Astrocyte of the cerebellum (primary cell): Measurements from ENCODE around the gene PTPRZ1.

Experiments
- DNase-seq: peaks from one replicate; pipeline ENCODE4 v3.0.0-alpha.2; 2011; ENCODE audit warnings: low read depth
- H3K4me3 ChIP-seq: 2 replicates; pipeline ENCODE4 v1.5.1; 2011; ENCODE audit warnings: mild to moderate bottlenecking, low read depth, low read length, moderate library complexity
- in situ Hi-C: cut with HindIII; loops from 2 replicates; pipeline ENCODE4 v1.10.0; 2017; ENCODE audit warnings: low sequenced_read_pairs
- TF ChIP-seq, protein P1 (sequence below): IDR thresholded peaks from 2 replicates; pipeline ENCODE4 v1.5.1; 2012; ENCODE audit warnings: low read length, low read depth, moderate library complexity, mild to moderate bottlenecking; ENCODE audit errors: missing control alignments

PTPRZ1 gene

DNA sequence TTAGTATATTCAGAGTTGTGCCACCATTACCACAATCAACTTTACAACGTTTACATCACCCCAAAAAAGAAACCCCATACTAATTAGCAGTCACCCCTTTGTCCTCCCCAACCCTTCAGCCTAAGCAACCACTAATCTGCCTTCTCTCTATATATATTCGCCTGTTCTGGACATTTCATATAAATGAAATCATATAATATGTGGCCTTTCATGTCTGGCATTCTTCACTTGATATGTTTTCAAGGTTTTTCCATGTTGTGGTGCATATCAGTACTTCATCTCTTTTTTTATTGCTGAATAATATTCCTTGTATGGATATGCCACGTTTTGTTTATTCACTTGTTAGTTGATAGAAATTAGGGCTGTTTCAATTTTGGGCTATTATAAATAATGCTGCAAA is 200.7 kb downstream of the PTPRZ1 start:
- TF ChIP-seq, protein P1, sequence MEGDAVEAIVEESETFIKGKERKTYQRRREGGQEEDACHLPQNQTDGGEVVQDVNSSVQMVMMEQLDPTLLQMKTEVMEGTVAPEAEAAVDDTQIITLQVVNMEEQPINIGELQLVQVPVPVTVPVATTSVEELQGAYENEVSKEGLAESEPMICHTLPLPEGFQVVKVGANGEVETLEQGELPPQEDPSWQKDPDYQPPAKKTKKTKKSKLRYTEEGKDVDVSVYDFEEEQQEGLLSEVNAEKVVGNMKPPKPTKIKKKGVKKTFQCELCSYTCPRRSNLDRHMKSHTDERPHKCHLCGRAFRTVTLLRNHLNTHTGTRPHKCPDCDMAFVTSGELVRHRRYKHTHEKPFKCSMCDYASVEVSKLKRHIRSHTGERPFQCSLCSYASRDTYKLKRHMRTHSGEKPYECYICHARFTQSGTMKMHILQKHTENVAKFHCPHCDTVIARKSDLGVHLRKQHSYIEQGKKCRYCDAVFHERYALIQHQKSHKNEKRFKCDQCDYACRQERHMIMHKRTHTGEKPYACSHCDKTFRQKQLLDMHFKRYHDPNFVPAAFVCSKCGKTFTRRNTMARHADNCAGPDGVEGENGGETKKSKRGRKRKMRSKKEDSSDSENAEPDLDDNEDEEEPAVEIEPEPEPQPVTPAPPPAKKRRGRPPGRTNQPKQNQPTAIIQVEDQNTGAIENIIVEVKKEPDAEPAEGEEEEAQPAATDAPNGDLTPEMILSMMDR: no peak
- in situ Hi-C loops: no loop called here
- no peak overlapping the region for H3K4me3 ChIP-seq
- DNase-seq: no peak

DNA sequence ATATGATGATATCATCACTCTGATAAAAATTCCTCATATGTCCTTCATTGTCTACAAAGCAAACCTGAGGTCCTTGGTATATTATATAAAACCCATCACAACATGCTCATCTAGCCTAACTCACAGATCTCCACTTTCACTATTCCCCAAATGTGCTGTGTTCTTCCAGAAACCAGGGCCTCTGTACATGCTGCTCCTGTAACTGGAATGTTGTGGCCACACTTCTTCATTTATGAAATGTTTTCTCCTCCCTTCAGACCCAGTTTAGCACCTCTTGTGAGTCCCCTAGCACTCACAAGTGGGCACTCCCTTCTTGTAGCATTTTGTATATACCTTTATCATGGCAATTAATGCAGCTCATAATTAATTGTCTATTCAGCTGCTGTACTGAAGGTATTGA is 209.2 kb downstream of the PTPRZ1 start:
- TF ChIP-seq, protein P1: no peak
- H3K4me3 ChIP-seq: no peak overlapping the region
- in situ Hi-C loops: no loop called here
- DNase-seq: no peak

DNA sequence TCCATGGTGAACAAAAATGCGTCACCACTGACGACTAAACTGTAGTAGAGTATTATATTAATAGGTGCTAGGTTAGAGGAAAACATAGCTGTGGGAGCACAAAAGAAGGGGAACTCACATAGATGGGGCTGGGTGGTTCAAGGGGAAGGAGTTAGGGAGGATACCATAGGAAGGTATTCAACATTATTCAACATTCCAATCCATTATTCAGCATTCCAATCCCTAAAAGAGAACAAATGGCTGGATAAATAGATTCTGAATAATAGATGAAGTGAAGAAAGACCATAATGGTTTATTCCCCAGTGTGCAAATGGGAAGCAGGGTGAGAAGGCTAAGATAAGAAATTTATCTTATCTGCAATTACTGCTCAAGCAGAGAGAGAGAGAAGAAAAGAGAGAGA is 209.7 kb downstream of the PTPRZ1 start:
- in situ Hi-C loops: no loop called here
- TF ChIP-seq, protein P1: no peak

DNA sequence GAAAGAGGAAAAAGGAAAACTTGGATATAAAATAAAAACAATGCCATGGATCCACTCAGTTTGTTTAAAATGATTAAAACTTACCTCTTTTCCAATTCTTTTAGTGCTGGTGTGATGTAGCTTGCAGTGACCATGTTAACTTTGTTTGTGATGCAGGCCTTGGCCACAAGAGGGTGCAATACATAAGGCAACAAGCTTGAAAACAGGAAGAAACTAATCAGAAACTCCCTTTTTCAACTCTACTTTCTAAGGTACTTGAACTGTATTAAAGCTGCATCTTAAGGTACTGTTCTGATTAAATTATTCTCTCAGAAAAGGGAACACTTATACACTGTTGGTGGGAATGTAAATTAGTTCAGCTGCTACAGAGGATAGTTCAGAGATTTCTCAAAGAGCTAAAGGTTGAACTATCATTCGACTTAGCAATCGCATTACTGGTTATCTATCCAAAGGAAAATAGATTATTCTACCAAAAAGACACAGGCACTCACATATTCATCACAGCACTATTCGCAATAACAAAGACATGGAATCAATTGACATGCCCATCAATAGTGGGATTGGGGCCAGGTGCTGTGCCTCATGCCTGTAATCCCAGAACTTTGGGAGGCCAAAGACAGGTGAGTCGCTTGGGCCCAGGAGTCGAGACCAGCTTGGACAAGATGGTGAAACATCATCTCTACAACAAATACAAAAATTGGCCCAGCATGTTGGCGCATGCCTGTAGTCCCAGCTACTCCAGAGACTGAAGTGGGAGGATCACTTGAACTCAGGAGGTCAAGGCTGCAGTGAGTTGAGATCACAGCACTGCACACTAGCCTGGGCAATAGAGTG is 220.2 kb downstream of the PTPRZ1 start:
- in situ Hi-C loops: no loop called here
- H3K4me3 ChIP-seq: no peak overlapping the region
- TF ChIP-seq, protein P1: peak; percentile 98
- DNase-seq: peak; percentile 72

More for the DNA sequence above, 209.7 kb downstream of the PTPRZ1 start:
- DNase-seq: no peak
- no peak overlapping the region for H3K4me3 ChIP-seq

DNA sequence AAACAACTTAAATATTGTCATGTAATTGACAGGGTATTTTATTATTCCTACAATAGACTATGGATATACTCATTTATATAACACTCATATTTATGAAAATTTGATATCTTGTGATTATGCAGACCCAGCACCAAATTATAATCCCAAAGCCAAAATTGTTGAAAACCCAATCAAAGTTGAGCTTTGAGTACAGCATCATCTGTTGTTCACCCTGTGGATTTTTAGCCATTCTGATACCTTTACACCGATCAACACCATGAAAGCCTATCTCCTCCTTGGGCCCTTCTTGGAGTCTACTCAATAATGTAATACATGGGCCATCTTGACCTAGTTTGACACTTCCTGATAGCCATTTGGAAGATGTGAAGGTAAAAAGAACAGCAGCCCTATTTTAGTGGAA is 221.6 kb downstream of the PTPRZ1 start:
- H3K4me3 ChIP-seq: no peak overlapping the region
- TF ChIP-seq, protein P1: no peak
- no peak for DNase-seq
- in situ Hi-C loops: no loop called here

DNA sequence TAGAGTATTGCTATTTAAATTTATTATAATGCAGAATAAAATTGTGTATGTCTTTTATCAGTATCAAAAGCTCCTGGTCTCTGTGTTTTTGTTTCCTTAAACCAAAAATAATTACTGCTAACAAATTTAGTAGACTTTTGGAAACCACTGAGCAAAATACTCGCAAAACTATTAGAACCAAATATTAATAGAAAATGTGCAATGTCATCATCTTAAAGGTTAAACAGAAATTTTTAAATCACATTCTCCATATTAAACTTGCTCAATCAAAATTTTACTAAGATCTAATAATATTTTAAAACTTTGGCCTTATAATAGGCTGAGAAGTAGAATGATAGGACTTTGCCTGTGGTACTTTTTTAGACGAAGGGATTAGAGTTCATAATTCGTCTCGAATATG is 222.7 kb downstream of the PTPRZ1 start:
- H3K4me3 ChIP-seq: no peak overlapping the region
- in situ Hi-C loops: no loop called here
- TF ChIP-seq, protein P1: no peak
- DNase-seq: no peak

DNA sequence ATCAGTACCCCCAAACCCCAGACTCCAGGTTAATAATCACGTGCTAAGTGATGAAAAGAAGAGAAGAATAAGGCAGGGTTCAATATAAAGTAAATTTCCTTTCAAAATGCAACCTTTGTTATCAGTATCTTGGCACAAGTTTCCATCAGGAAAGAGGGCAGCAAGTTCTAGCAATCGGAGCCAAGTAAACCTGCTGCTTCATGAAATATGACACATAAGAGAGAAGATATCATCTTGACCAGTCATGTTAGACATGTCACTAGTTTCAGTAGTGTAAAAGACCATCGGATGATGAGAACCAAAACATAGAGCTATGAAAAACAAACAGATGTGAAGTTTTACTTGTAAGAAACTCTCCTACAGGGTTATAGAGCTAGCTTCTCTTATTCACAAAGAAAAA is 227.1 kb downstream of the PTPRZ1 start:
- in situ Hi-C loops: no loop called here
- no peak for DNase-seq
- no peak overlapping the region for H3K4me3 ChIP-seq
- TF ChIP-seq, protein P1: no peak
